ENCODE data around the gene MOG.

GRCh38 chr6:29705389-29706231 is 48.7 kb downstream of the MOG start:
- TF ChIP-seq CTCF (IDR thresholded peaks at IDR 0.05) = peak in 11 of 12 donors; percentile 38 to 74 (median 65)
- TF ChIP-seq POLR2A (IDR thresholded peaks at IDR 0.05) = no peak
